CD4-positive, alpha-beta memory T cell (primary cell): ENCODE data around the gene FAF2. TPM values are rescaled to one million over a fixed set of nuclear protein-coding genes. Genes with fewer than 3 reads are reported as not detected.
A peak's percentile ranks its signal among the peaks of the same experiment; 100 is the strongest.

ENCODE experiments used
- CTCF ChIA-PET: fragments of 350-600 bp; sonication (Branson Sonifier 250); formaldehyde crosslinking; loops from one replicate; lab custom pipeline; 2021; ENCODE audit warnings: inconsistent platforms; ENCODE audit not compliant: partially characterized antibody; lab: Charles Lee
- POLR2A ChIA-PET: fragments of 350-600 bp; sonication (Branson Sonifier 250); formaldehyde crosslinking; loops from one replicate; lab custom pipeline; 2021; ENCODE audit not compliant: partially characterized antibody; lab: Charles Lee
- DNase-seq, 5 donors: peaks; one replicate each; pipeline versions ENCODE4 v3.0.0 to v3.0.0-alpha.2; 2020 to 2022; ENCODE audit warnings: mixed read lengths in 1 of 5
- H3K27ac ChIP-seq: one replicate; pipeline ENCODE4 v1.7.0; 2013; ENCODE audit warnings: low read depth, low read length
- H3K27me3 ChIP-seq: 2 replicates; pipeline ENCODE4 v1.7.0; 2013; ENCODE audit warnings: mild to moderate bottlenecking, low read length, moderate library complexity; ENCODE audit not compliant: insufficient read depth
- H3K36me3 ChIP-seq: 2 replicates; pipeline ENCODE4 v1.7.0; 2013; ENCODE audit warnings: mild to moderate bottlenecking, low read length, moderate library complexity; ENCODE audit not compliant: insufficient read depth
- H3K4me1 ChIP-seq: 2 replicates; pipeline ENCODE4 v1.7.0; 2013; ENCODE audit warnings: mild to moderate bottlenecking, low read length, moderate library complexity; ENCODE audit not compliant: insufficient read depth
- H3K4me3 ChIP-seq, 2 donors: one replicate each; pipeline ENCODE4 v1.7.0; 2013; ENCODE audit warnings: low read length in 2 of 2, mild to moderate bottlenecking in 1 of 2
- H3K9me3 ChIP-seq, 2 donors: one replicate each; pipeline ENCODE4 v1.7.0; 2013; ENCODE audit warnings: low read length in 2 of 2, control low read depth in 1 of 2; ENCODE audit not compliant: control insufficient read depth in 1 of 2
- H3K27ac Mint-ChIP-seq, 7 donors: one replicate each; pipeline ENCODE4 v1.8.0; 2020 to 2021; ENCODE audit warnings: mixed read lengths in 7 of 7, mild to moderate bottlenecking in 6 of 7, inconsistent platforms in 3 of 7, moderate library complexity in 3 of 7
- H3K27me3 Mint-ChIP-seq, 2 donors: one replicate each; pipeline ENCODE4 v1.8.0; 2020 to 2021; ENCODE audit warnings: mixed read lengths in 2 of 2
- H3K36me3 Mint-ChIP-seq, 2 donors: one replicate each; pipeline ENCODE4 v1.8.0; 2020 to 2021; ENCODE audit warnings: mixed read lengths in 2 of 2, inconsistent platforms in 1 of 2, mild to moderate bottlenecking in 1 of 2
- H3K4me1 Mint-ChIP-seq, 4 donors: one replicate each; pipeline ENCODE4 v1.8.0; 2020 to 2021; ENCODE audit warnings: mixed read lengths in 4 of 4, mild to moderate bottlenecking in 1 of 4
- H3K4me3 Mint-ChIP-seq, 8 donors: one replicate each; pipeline ENCODE4 v1.8.0; 2020 to 2021; ENCODE audit warnings: mixed read lengths in 8 of 8, mild to moderate bottlenecking in 7 of 8, moderate library complexity in 6 of 8, inconsistent platforms in 3 of 8
- H3K9me3 Mint-ChIP-seq, 8 donors: one replicate each; pipeline ENCODE4 v1.8.0; 2020 to 2021; ENCODE audit warnings: mixed read lengths in 8 of 8, mild to moderate bottlenecking in 5 of 8, inconsistent platforms in 3 of 8, moderate library complexity in 1 of 8
- intact Hi-C: fragments of 100-400 bp; cut with micrococcal nuclease; formaldehyde crosslinking; loops from one replicate; pipeline ENCODE4 v1.15.1; 2023
- polyA plus RNA-seq, 2 donors: library from polyadenylated mRNA; unstranded; fragments of 300-500 nt; fragmentation: Illumina TruSeq; gene quantifications; one replicate each; pipeline ENCODE4 v1.2.3, GENCODE V29; 2021
- total RNA-seq, 2 experiments: library from RNA; stranded (reverse); gene quantifications; one replicate each; pipeline ENCODE4 v1.2.3, GENCODE V29; 2021

The FAF2 gene
- total and polyA plus RNA-seq, 4 experiments from 2014 or later = 10.8 to 33.6 (median 25.4) TPM

DNA sequence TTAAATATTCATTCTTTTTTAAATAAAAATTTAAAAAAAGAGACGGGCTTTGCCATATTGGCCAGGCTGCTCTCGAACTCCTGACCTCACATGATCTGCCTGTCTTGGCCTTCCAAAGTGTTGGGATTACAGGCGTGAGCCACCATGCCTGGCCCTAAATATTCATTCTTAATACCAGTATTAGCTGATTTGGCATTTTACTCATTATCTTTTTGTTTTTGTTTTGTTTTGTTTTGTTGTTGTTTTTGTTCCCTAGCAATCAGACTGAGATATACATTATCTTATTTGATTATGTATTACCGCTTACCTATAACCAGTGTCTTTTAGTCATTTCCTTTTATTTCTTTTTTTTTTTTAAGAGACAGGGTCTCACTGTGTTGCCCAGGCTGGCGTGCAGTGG is 51.1 kb downstream of the FAF2 start:
- Histone ChIP-seq H3K27ac (no peak overlapping the region), H3K36me3 (peaks cover 58% of the 10 kb centered on the region), H3K27me3 (no peaks in the 10 kb centered on the region), H3K4me3 (no peak overlapping the region), H3K4me1 (no peaks in the 10 kb centered on the region), H3K9me3 (no peaks in the 10 kb centered on the region)
- ChIA-PET POLR2A (interaction anchor here (0.7 to 1.1 kb wide), 3 partner anchors 26 to 38 kb away, joined by 3 read pairs; partner anchors contain the start of gene RNF44), CTCF (no interaction called here)
- H3K4me1 Mint-ChIP-seq = peaks cover 0 to 3% (median 0%) of the 10 kb centered on the region in 4 donors
- intact Hi-C loops = no loop called here
- H3K36me3 Mint-ChIP-seq = peaks cover 46 to 64% of the 10 kb centered on the region in 2 donors
- DNase-seq = no peak
- H3K4me3 Mint-ChIP-seq = no peak overlapping the region
- no peaks in the 10 kb centered on the region for H3K9me3 Mint-ChIP-seq
- no peak overlapping the region for H3K27ac Mint-ChIP-seq
- no peaks in the 10 kb centered on the region for H3K27me3 Mint-ChIP-seq

DNA sequence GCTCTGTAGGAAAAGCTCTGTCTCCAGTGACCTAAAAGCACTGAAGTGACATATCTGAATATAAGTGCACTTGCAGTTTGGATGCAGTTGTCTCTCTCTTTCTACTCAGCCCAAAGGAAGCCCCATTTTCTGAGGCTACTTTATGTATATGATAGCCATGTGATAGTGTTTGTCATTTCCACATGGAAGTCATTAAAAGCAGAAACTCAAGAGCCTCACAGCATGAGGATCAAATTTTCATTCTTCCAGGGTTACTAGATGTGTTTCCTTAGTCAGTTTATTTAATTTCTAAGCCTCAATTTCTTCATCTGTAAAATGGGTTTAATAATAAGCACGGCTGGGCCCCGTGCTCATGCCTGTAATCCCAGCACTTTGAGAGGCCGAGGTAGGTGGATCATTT is 52.3 kb downstream of the FAF2 start:
- no peaks in the 10 kb centered on the region for H3K9me3 ChIP-seq
- ChIA-PET CTCF (no interaction called here), POLR2A (interaction anchor here (0.8 to 1.3 kb wide), 2 partner anchors 37 to 52 kb away, joined by 3 read pairs; partner anchors contain the start of genes FAF2 and RNF44)
- Mint-ChIP-seq H3K4me3 (no peak overlapping the region), H3K4me1 (peaks cover 0 to 3% (median 0%) of the 10 kb centered on the region in 4 donors), H3K36me3 (peaks cover 51 to 69% of the 10 kb centered on the region in 2 donors), H3K9me3 (no peaks in the 10 kb centered on the region), H3K27ac (peak overlapping the region in 3 of 7 donors; percentile 9 to 69 (median 18)), H3K27me3 (no peaks in the 10 kb centered on the region)
- H3K27me3 ChIP-seq = no peaks in the 10 kb centered on the region
- H3K4me1 ChIP-seq = no peaks in the 10 kb centered on the region
- intact Hi-C loops = no loop called here
- H3K36me3 ChIP-seq = peaks cover 53% of the 10 kb centered on the region
- no peak overlapping the region for H3K27ac ChIP-seq
- no peak overlapping the region for H3K4me3 ChIP-seq
- DNase-seq = no peak

DNA sequence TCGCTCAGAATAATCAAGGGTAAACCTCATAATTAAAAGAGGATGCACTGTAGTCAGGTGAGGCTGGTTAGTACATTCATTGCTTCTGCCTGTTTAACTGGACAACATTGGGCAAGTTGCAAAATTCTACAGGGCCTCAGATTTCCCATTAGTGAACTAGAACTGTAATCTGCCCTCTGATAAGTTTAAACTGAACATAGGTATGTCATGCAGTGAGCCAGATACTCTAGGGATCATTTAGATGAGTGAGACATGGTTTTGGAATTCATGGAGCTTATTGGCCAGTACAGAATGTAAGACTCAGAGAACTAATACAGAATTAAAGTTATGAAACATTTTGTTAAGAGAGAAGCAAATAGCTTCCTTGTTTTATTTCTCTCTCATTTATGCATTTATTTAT is 53.1 kb downstream of the FAF2 start:
- Histone ChIP-seq H3K36me3 (peaks cover 56% of the 10 kb centered on the region), H3K4me3 (no peak overlapping the region), H3K27ac (no peak overlapping the region), H3K4me1 (no peaks in the 10 kb centered on the region), H3K27me3 (no peaks in the 10 kb centered on the region), H3K9me3 (no peaks in the 10 kb centered on the region)
- DNase-seq = no peak
- intact Hi-C loops = no loop called here
- Mint-ChIP-seq H3K9me3 (no peaks in the 10 kb centered on the region), H3K36me3 (peaks cover 48 to 68% of the 10 kb centered on the region in 2 donors), H3K27me3 (no peaks in the 10 kb centered on the region), H3K27ac (no peak overlapping the region), H3K4me3 (no peak overlapping the region), H3K4me1 (peaks cover 0 to 3% (median 0%) of the 10 kb centered on the region in 4 donors)
- ChIA-PET CTCF (interaction anchor here (0.6 to 1.5 kb wide), 2 partner anchors 40 to 53 kb away, joined by 3 read pairs; partner anchors contain the start of gene FAF2), POLR2A (interaction anchor here (1.3 kb wide), 1 partner anchor 36 kb away, joined by 3 read pairs; the partner anchor contains the start of gene RNF44)

DNA sequence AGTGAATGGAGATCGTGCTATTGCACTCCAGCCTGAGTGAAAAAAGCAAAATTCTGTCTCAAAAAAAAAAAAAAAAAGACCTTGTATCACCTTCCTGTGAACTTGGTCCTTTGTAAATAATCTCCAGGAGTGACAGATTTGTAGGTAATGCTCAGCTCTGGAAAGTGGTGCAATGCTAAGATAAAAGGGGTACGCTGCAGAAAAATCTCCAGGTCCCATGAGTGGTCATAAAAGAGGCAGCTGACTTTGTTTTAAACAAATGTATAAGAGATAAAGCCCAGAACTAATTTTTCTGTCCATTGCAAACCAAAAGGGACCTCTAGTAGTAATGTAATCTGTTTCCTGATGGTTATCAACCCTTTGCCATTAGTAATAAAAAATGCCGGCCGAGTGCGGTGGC is 55.3 kb downstream of the FAF2 start:
- peaks cover 0 to 3% (median 0%) of the 10 kb centered on the region in 4 donors for H3K4me1 Mint-ChIP-seq
- ChIA-PET CTCF (interaction anchor here (0.7 kb wide), 1 partner anchor 22 kb away, joined by 3 read pairs; no protein-coding TSS in a partner anchor), POLR2A (interaction anchor here (1.1 kb wide), 1 partner anchor 31 kb away, joined by 3 read pairs; no protein-coding TSS in a partner anchor)
- H3K4me1 ChIP-seq = no peaks in the 10 kb centered on the region
- H3K36me3 ChIP-seq = peaks cover 45% of the 10 kb centered on the region
- no peak overlapping the region for H3K4me3 Mint-ChIP-seq
- H3K27ac ChIP-seq = no peak overlapping the region
- H3K36me3 Mint-ChIP-seq = peaks cover 53 to 72% of the 10 kb centered on the region in 2 donors
- no peak for DNase-seq
- intact Hi-C loops = no loop called here
- H3K27ac Mint-ChIP-seq = peak overlapping the region in 2 of 7 donors; percentile 41 to 53
- no peaks in the 10 kb centered on the region for H3K27me3 Mint-ChIP-seq
- H3K9me3 ChIP-seq = no peaks in the 10 kb centered on the region
- H3K9me3 Mint-ChIP-seq = no peaks in the 10 kb centered on the region
- no peak overlapping the region for H3K4me3 ChIP-seq
- no peaks in the 10 kb centered on the region for H3K27me3 ChIP-seq

DNA sequence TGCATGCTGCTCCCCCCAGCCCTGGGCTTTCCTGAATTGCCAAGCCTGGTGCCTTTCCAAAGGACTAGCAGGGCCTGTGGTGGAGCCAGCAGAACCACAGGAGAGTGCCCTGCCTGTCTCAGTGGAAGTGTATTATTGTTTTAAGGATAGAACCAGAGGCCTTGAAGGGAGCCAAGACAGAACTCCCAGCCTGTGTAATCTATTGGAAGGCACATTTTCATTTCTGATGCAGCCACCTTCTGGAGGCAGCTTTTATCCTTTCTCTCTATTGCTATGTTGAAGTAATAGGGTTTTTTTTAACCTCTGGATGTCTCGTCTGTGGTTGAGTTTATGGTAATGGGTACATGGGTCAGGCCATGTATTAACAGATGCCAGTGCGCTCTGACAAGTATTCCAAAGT is 59.7 kb downstream of the FAF2 start:
- ChIA-PET POLR2A (interaction anchor here (1.2 to 1.3 kb wide), 2 partner anchors 22 to 29 kb away, joined by 3 to 4 read pairs; partner anchors contain the start of gene RNF44), CTCF (no interaction called here)
- intact Hi-C loops = no loop called here
- no peak for DNase-seq
- Mint-ChIP-seq H3K9me3 (no peaks in the 10 kb centered on the region), H3K27me3 (no peaks in the 10 kb centered on the region), H3K36me3 (peaks cover 35 to 55% of the 10 kb centered on the region in 2 donors), H3K4me3 (no peak overlapping the region), H3K4me1 (peaks cover 0 to 5% (median 1%) of the 10 kb centered on the region in 4 donors), H3K27ac (peak overlapping the region in 3 of 7 donors; percentile 37 to 71 (median 57))
- no peak overlapping the region for H3K4me3 ChIP-seq
- no peaks in the 10 kb centered on the region for H3K27me3 ChIP-seq
- no peaks in the 10 kb centered on the region for H3K4me1 ChIP-seq
- H3K36me3 ChIP-seq = peaks cover 19% of the 10 kb centered on the region
- H3K27ac ChIP-seq = no peak overlapping the region
- H3K9me3 ChIP-seq = no peaks in the 10 kb centered on the region

DNA sequence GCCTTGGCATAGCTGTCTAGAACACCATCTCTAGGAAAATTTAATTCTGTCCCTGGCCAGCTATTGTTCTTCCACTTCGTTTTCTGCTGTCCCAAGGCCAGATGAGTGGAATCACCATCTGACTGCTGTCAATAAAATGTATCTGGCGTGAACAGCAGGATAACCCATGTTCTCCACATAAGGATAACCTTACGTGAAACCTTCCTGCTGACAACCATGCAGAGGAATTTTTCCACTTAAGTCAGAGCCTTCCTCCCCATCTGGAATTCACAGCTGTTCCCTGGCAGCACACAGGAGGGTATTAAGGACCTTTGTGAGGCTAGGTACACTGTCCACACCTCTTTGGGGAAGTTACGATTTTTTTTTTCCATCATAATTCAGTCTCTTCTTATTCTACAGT is 60.4 kb downstream of the FAF2 start:
- Histone ChIP-seq H3K27me3 (no peaks in the 10 kb centered on the region), H3K27ac (no peak overlapping the region), H3K4me1 (no peaks in the 10 kb centered on the region), H3K4me3 (no peak overlapping the region), H3K36me3 (peaks cover 17% of the 10 kb centered on the region), H3K9me3 (no peaks in the 10 kb centered on the region)
- Mint-ChIP-seq H3K27me3 (no peaks in the 10 kb centered on the region), H3K27ac (peak overlapping the region in 2 of 7 donors; percentile 22 to 29), H3K4me3 (no peak overlapping the region), H3K4me1 (peaks cover 0 to 7% (median 1%) of the 10 kb centered on the region in 4 donors), H3K36me3 (peaks cover 35 to 53% of the 10 kb centered on the region in 2 donors), H3K9me3 (no peaks in the 10 kb centered on the region)
- ChIA-PET POLR2A (interaction anchor here (1.3 to 1.8 kb wide), 2 partner anchors 23 to 28 kb away, joined by 3 to 5 read pairs; partner anchors contain the start of gene RNF44), CTCF (interaction anchor here (0.6 kb wide), 1 partner anchor 80 kb away, joined by 3 read pairs; no protein-coding TSS in a partner anchor)
- intact Hi-C loops = no loop called here
- no peak for DNase-seq

DNA sequence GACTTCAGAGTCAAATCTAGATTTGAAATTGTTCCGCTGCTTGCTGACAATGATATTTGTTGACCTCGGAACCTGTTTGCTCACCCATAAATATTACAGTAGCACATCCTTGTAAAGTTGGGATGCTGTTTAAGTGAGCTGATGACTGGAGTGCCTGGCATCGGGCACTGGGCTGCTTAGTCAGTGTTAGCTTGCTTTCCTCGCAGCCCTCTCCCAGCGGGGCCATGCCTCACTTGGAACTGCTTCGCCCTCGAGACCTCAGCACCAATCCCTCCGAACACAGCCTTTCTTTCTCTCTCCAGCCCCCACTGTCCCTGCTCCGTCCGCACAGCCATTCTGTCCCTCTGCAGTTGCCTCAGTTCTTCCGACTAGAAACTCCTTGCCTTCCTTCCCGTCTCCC is 65.6 kb downstream of the FAF2 start:
- CTCF ChIA-PET = interaction anchor here (1.0 kb wide), 1 partner anchor 29 kb away, joined by 3 read pairs; no protein-coding TSS in a partner anchor
- no peaks in the 10 kb centered on the region for H3K27me3 ChIP-seq
- POLR2A ChIA-PET = interaction anchor here (0.9 kb wide), 1 partner anchor 28 kb away, joined by 3 read pairs; no protein-coding TSS in a partner anchor
- no peak overlapping the region for H3K27ac ChIP-seq
- peaks cover 10 to 22% (median 19%) of the 10 kb centered on the region in 4 donors for H3K4me1 Mint-ChIP-seq
- peaks cover 0 to 8% of the 10 kb centered on the region in 2 donors for H3K36me3 Mint-ChIP-seq
- peak overlapping the region in 1 of 8 donors; percentile 70 for H3K4me3 Mint-ChIP-seq
- DNase-seq = no peak
- no peaks in the 10 kb centered on the region for H3K9me3 ChIP-seq
- H3K9me3 Mint-ChIP-seq = no peaks in the 10 kb centered on the region
- no peaks in the 10 kb centered on the region for H3K36me3 ChIP-seq
- no peaks in the 10 kb centered on the region for H3K27me3 Mint-ChIP-seq
- intact Hi-C loops = no loop called here
- H3K4me1 ChIP-seq = peaks cover 6% of the 10 kb centered on the region
- no peak overlapping the region for H3K4me3 ChIP-seq
- peak overlapping the region in 5 of 7 donors; percentile 12 to 85 (median 56) for H3K27ac Mint-ChIP-seq
